Heart right ventricle (tissue), 16 donors: Measurements from ENCODE around the gene MYL3. TPM values are rescaled to one million over a fixed set of nuclear protein-coding genes. Genes with fewer than 3 reads are reported as not detected.

Experiments
- ATAC-seq, 8 donors: fragments of 200-7000 bp; cut with Tn5 transposase; one replicate each; pipeline ENCODE4 v1.9.1; 2020; ENCODE audit warnings: mild to moderate bottlenecking in 8 of 8, moderate library complexity in 8 of 8, moderate number of reproducible peaks in 1 of 8
- DNase-seq, 2 donors: peaks; one replicate each; pipeline ENCODE4 v3.0.0-alpha.2; 2020
- H3K27ac ChIP-seq, 10 donors: fragments of 200-600 bp; sonication (generic) in 2 of 10; one replicate each; pipeline versions ENCODE4 v1.5.0 to v1.8.0; 2020 to 2022; ENCODE audit warnings: mild to moderate bottlenecking in 3 of 10
- H3K27me3 ChIP-seq, 7 donors: fragments of 200-600 bp; one replicate each; pipeline ENCODE4 v1.8.0; 2021 to 2022; ENCODE audit warnings: mild to moderate bottlenecking in 2 of 7
- H3K36me3 ChIP-seq, 9 donors: fragments of 200-600 bp; sonication (generic) in 1 of 9; one replicate each; pipeline versions ENCODE4 v1.5.0 to v1.8.0; 2020 to 2022; ENCODE audit warnings: mild to moderate bottlenecking in 2 of 9
- H3K4me1 ChIP-seq, 9 donors: fragments of 200-600 bp; sonication (generic) in 1 of 9; one replicate each; pipeline versions ENCODE4 v1.5.0 to v1.8.0; 2020 to 2022; ENCODE audit warnings: mild to moderate bottlenecking in 4 of 9
- H3K4me3 ChIP-seq, 10 donors: fragments of 200-600 bp; sonication (generic) in 2 of 10; one replicate each; pipeline versions ENCODE4 v1.5.0 to v1.8.0; 2020 to 2022; ENCODE audit warnings: mild to moderate bottlenecking in 7 of 10, moderate library complexity in 2 of 10
- H3K9me3 ChIP-seq, 11 donors: fragments of 200-600 bp in 10 of 11; sonication (generic) in 2 of 11; one replicate each; pipeline versions ENCODE4 v1.5.0 to v1.8.0; 2013 to 2022; ENCODE audit warnings: mild to moderate bottlenecking in 2 of 11, control low read depth in 1 of 11, moderate library complexity in 1 of 11
- CTCF ChIP-seq, 9 donors: fragments of 200-600 bp; sonication (generic) in 2 of 9; IDR thresholded peaks; one replicate each; pipeline versions ENCODE4 v1.5.0 to v1.8.0; 2021 to 2022; ENCODE audit warnings: antibody characterized with exemption in 9 of 9, mild to moderate bottlenecking in 5 of 9, moderate library complexity in 1 of 9
- WGBS, 2 donors: extraction: QIAGEN DNeasy Blood & Tissue Kit; methylation state at CpG; one replicate each; pipeline ENCODE4 v1.1.7; 2013; ENCODE audit warnings: inconsistent platforms in 1 of 2; 5-methylcytosine and 5-hydroxymethylcytosine counted together
- intact Hi-C, 10 donors: fragments of 100-400 bp; cut with DNase I; formaldehyde crosslinking; loops; one replicate each; pipeline versions ENCODE4 v1.11.1 to v1.14.2; 2022
- polyA plus RNA-seq, 2 donors: library from polyadenylated mRNA; stranded (reverse); fragments of 200-250 nt; gene quantifications; one replicate each; pipeline ENCODE4 v1.2.3, GENCODE V29; 2013
- total RNA-seq, 10 donors: library from RNA; stranded (reverse); fragmentation: NEBNext Ultra II Directional in 3 of 10; extraction: Animal tissue kit (Norgen Biotek cat#: 25700) in 3 of 10; gene quantifications; one replicate each; pipeline versions ENCODE4 v1.2.1 to v1.2.4, GENCODE V29; 2021 to 2023
- donor health status: Arrhythmogenic right ventricular cardiomyopathy.
- donor health status: ischemic (EF 13 %, LVEDD 7.1; RV severe dilation, severe dysfunction).
- donor health status: healthy with polysubstance abuse.
- donor health status: DM: no; HTN: yes; CAD: no.
- donor health status: DM: no; HTN: no; CAD: no.
- donor health status: ischemic (EF 25% LVEDD 6.9; RV normal size, moderate dysfunction).
- donor health status: ischemic (EF 25% LVEDD 5.7; RV mildly dilated, moderate dysfunction).
- donor health status: healthy.
- donor health status: DM: yes; HTN: yes; CAD: no.
- donor health status: Ischemic cardiomyopathy.
- donor health status: ischemic (EF 35%, LVEDD 5.7; RV mildly dilated, moderate dysfunction).
- donor health status: nonischemic (EF 11% LVEDD 7.7; RV severe dilation, severe dysfunction).
- donor health status: DM: yes; HTN: yes; CAD: no.
- donor health status: PGD.
- donor health status: ischemic (EF 29% LVEDD 5.4; RV normal size, mild dysfunction).
- donor health status: nonischemic (EF 23%, LVEDD 6.1; RV moderate dilation, normal function).

MYL3 gene
- total and polyA plus RNA-seq, 12 donors: 5,377 to 9,904 (median 7,587) TPM

DNA sequence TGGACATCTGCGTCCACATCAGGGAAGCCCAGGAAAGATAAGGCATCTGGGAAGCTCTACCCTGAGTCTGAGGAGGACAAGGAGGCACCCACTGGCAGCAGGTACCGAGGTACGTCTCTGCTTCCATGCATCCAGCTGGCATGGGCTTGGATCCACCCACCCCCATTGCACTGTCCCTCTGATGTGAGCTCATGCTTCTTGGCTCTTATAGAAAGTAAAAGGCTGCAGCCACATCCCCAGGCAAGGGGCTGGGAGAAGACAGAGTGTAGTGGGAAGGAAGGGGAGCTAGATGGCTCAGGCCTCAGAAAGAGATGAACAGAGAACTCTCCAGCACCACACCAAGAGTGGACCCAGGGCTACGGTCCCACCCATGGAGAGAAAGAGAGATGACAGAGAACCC lies 32.5 kb upstream of the MYL3 start:
- Histone ChIP-seq H3K4me3 (no peak overlapping the region), H3K27me3 (peaks cover 0 to 53% (median 11%) of the 10 kb centered on the region in 7 donors), H3K4me1 (peaks cover 11 to 59% (median 41%) of the 10 kb centered on the region in 9 donors), H3K27ac (no peak overlapping the region), H3K36me3 (no peaks in the 10 kb centered on the region), H3K9me3 (no peaks in the 10 kb centered on the region)
- ATAC-seq: no peak
- no peak for TF ChIP-seq CTCF (IDR thresholded peaks at IDR 0.05)
- DNase-seq: no peak
- WGBS, 2 donors: 74 to 90% methylated on average over 4 of the region's 4 CpGs
- intact Hi-C loops: loop anchor here in 7 of 10 donors (1.0 to 5.0 kb wide), 8 partner anchors 28 to 233 kb away; partner anchors contain the start of gene TMIE (in 1 of the 7)

DNA sequence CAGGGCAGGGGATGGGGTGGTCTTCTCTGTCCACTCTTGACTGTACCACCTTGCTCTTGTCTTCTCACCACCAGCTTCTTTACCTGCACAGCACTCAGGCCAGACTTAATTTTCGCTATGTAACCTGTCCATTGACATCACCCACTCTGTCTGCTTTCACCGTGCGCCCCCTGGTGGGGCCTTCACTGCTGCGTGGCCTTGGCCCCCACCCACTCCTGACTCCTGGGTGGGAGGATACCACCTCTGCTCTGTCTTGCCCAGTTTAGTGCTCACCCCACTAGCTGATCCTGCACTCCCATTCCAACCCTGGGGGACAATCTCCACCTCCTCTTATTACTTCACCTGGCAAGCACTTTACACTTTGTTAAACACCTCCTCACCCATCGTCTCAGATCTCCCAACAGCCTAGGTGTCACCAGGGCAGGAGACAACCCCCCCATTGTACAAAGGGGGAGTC lies 32.0 kb upstream of the MYL3 start:
- ATAC-seq: peak in 7 of 8 donors; percentile 45 to 73 (median 52)
- intact Hi-C loops: loop anchor here in 7 of 10 donors (1.0 to 5.0 kb wide), 8 partner anchors 28 to 233 kb away; partner anchors contain the start of gene TMIE (in 1 of the 7)
- 27 to 29% methylated on average over 5 of the region's 5 CpGs for WGBS, 2 donors

DNA sequence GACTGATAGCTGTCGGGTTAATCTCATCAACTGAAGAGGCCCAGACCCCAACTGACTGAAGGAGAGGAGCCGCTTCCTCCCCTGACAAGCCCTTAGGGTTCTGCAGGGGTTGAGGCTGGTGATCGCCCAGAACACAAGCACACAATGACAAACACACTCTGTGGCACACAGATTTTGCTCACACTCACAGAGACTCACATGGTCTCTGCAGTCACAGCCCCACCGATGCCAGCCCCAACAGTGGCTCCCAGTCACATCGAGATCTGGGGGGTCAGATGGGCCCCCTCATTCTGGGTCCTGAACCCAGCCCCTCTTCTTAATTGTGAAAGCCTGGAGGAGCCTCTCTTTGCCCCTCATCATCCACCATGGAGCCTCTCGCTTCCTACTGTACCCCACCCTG lies 31.0 kb upstream of the MYL3 start:
- peaks cover 11 to 61% (median 38%) of the 10 kb centered on the region in 9 donors for H3K4me1 ChIP-seq
- peaks cover 0 to 53% (median 11%) of the 10 kb centered on the region in 7 donors for H3K27me3 ChIP-seq
- WGBS, 2 donors: 95 to 97% methylated on average over 6 of the region's 6 CpGs
- intact Hi-C loops: loop anchor here in 7 of 10 donors (1.0 to 2.0 kb wide), 3 partner anchors 27 to 189 kb away; no protein-coding TSS in a partner anchor
- H3K4me3 ChIP-seq: no peak overlapping the region
- ATAC-seq: no peak
- no peaks in the 10 kb centered on the region for H3K36me3 ChIP-seq
- no peaks in the 10 kb centered on the region for H3K9me3 ChIP-seq
- H3K27ac ChIP-seq: peak overlapping the region in 1 of 10 donors; percentile 30
- no peak for DNase-seq
- TF ChIP-seq CTCF (IDR thresholded peaks at IDR 0.05): no peak

More for the DNA sequence above, 32.0 kb upstream of the MYL3 start:
- DNase-seq: peak; percentile 75 to 85
- Histone ChIP-seq H3K4me1 (peaks cover 11 to 63% (median 41%) of the 10 kb centered on the region in 9 donors), H3K9me3 (no peaks in the 10 kb centered on the region), H3K27me3 (peaks cover 0 to 56% (median 11%) of the 10 kb centered on the region in 7 donors), H3K27ac (no peak overlapping the region), H3K4me3 (no peak overlapping the region), H3K36me3 (no peaks in the 10 kb centered on the region)
- TF ChIP-seq CTCF (IDR thresholded peaks at IDR 0.05): peak; percentile 85 to 94 (median 89)

DNA sequence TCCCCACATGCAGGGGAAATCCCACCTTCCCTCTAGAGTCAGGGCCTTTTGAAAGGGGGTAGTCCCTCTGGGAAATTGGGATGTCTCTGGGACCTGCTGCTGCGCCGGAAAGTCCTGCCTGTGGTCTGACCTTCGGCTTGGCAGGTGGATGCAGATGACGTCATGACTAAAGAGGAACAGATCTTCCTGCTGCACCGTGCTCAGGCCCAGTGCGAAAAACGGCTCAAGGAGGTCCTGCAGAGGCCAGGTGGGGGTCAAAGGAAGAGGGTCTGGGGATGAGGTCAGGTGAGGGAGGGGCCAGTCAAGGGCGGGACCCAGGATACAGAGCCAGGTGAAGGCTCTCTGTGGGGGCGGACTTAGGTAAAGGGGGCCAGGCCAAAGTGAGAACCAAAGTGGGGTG lies 30.5 kb upstream of the MYL3 start:
- no peak for TF ChIP-seq CTCF (IDR thresholded peaks at IDR 0.05)
- intact Hi-C loops: loop anchor here in 7 of 10 donors (1.0 to 2.0 kb wide), 3 partner anchors 26 to 189 kb away; no protein-coding TSS in a partner anchor
- H3K9me3 ChIP-seq: no peaks in the 10 kb centered on the region
- H3K36me3 ChIP-seq: no peaks in the 10 kb centered on the region
- H3K4me3 ChIP-seq: no peak overlapping the region
- 58 to 70% methylated on average over 9 of the region's 9 CpGs for WGBS, 2 donors
- ATAC-seq (no peak), DNase-seq (no peak)
- peaks cover 11 to 62% (median 38%) of the 10 kb centered on the region in 9 donors for H3K4me1 ChIP-seq
- H3K27ac ChIP-seq: peak overlapping the region in 1 of 10 donors; percentile 30
- peaks cover 0 to 48% (median 11%) of the 10 kb centered on the region in 7 donors for H3K27me3 ChIP-seq
